ENCODE data around the gene SLC17A9. TPM values are rescaled to one million over a fixed set of nuclear protein-coding genes. Genes with fewer than 3 reads are reported as not detected.

Gene SLC17A9
- total and polyA plus RNA-seq, 12 donors, result 0.17 to 69.1 (median 2.9) TPM

DNA sequence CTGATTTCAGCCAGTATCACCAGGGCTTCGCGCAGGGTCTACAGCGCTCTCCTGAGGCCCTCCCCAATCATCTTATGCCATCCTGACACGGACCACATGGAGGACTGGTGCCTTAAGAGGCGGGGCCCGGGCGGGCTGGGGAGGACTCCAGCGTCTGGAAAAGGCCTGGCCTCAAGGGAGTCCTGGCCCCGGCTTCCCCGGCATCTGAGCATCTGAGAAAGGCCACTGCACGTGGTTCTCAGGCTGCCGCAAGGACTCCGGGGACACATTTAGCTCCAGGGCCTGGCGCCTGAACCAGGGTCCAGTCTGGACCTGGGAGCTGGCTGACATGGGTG lies 32.9 kb downstream of the SLC17A9 start:
- no peak overlapping the region for H3K27ac ChIP-seq
- TF ChIP-seq POLR2A (IDR thresholded peaks at IDR 0.05) (no peak), CTCF (IDR thresholded peaks at IDR 0.05) (no peak)
- intact Hi-C loops (cut with DNase I), result no loop called here
- H3K36me3 ChIP-seq (replicated peaks in 1 of 2), result no peaks in the 10 kb centered on the region
- 66 to 81% (median 76%) methylated on average over 8 to 14 of the region's 14 CpGs; no CpG with 5 or more reads in 1 of the 4 donors for WGBS, 4 donors
- H3K4me3 ChIP-seq, result no peak overlapping the region
- H3K27me3 ChIP-seq, result peaks cover 20% of the 10 kb centered on the region
- H3K4me1 ChIP-seq (replicated peaks in 1 of 2), result no peaks in the 10 kb centered on the region
- no peaks in the 10 kb centered on the region for H3K9me3 ChIP-seq (replicated peaks in 1 of 3)
- DNase-seq, result no peak

DNA sequence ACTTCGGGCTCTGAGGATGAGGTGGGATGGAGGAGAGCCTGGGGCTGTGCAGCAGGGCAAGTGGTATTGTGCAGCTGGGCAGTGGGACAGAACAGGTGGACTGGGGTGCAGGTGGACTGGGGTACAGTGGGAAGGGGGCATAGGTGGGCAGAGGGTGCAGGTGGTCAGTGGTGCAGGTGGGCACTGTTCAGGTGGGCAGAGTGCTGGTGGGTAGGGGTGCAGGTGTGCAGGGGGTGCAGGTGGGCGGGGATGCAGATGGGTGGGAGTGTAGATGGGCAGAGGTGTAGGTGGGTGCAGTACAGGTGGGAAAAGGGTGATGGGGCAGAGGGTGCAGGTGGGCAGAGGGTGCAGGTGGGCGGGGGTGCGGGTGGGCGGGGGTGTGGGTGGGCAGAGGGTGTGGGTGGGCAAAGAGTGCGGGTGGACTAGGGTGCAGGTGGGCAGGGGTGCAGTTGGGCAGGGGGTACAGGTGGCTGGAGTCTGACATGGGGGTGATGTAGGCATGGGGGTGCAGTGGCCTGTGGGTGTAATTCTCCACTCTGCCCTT lies 33.8 kb downstream of the SLC17A9 start:
- Histone ChIP-seq H3K4me3 (no peak overlapping the region), H3K27me3 (peaks cover 14% of the 10 kb centered on the region), H3K4me1 (replicated peaks in 1 of 2) (no peaks in the 10 kb centered on the region), H3K36me3 (replicated peaks in 1 of 2) (no peaks in the 10 kb centered on the region), H3K9me3 (replicated peaks in 1 of 3) (no peaks in the 10 kb centered on the region), H3K27ac (no peak overlapping the region)
- DNase-seq, result no peak
- no peak for TF ChIP-seq CTCF (IDR thresholded peaks at IDR 0.05)
- TF ChIP-seq POLR2A (IDR thresholded peaks at IDR 0.05), result no peak
- WGBS, 4 donors, result 68 to 96% (median 74%) methylated on average over 5 to 6 of the region's 6 CpGs
- intact Hi-C loops (cut with DNase I), result no loop called here

DNA sequence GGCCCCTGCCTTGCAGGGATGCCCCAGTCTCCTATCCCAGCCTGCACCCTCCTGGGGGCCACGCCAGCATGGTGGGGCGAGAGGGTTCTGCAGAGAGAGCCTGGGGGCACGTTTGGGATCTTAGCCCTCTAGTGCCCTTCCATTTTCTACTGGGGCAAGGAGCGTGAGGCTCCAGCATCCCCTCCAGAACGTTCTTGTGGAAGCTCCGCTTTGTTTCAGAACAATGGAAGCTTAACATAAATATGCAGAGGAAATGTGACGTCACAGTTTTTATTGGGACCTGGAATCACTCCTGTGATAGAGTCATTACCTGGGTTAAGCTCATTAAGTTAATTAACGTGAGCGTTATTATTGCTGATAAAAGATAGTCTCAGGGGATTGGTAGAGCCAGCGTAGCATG lies 34.6 kb downstream of the SLC17A9 start:
- Histone ChIP-seq H3K27me3 (peaks cover 8% of the 10 kb centered on the region), H3K27ac (no peak overlapping the region), H3K4me1 (replicated peaks in 1 of 2) (no peaks in the 10 kb centered on the region), H3K36me3 (replicated peaks in 1 of 2) (no peaks in the 10 kb centered on the region), H3K9me3 (replicated peaks in 1 of 3) (no peaks in the 10 kb centered on the region), H3K4me3 (no peak overlapping the region)
- intact Hi-C loops (cut with DNase I), result no loop called here
- TF ChIP-seq CTCF (IDR thresholded peaks at IDR 0.05) (no peak), POLR2A (IDR thresholded peaks at IDR 0.05) (no peak)
- 40 to 61% (median 51%) methylated on average over 8 to 10 of the region's 10 CpGs for WGBS, 4 donors
- DNase-seq, result no peak

DNA sequence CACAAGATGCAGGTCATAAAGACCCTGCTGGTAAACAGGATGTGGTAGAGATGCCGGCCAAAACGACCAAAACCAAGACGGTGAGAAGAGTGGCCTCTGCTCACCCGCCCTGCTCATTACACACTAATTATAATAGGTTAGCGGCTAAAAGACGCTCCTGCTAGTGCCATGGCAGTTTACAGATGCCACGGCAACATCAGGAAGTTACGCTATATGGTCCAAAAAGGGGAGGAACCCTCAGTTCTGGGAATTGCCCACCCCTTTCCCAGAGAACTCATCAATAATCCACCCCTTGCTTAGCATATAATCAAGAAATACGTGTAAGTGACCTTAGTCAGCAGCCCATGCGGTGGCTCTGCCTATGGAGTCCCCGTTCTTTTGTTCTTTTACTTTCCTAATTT lies 36.7 kb downstream of the SLC17A9 start:
- Histone ChIP-seq H3K36me3 (replicated peaks in 1 of 2) (no peaks in the 10 kb centered on the region), H3K9me3 (replicated peaks in 1 of 3) (no peaks in the 10 kb centered on the region), H3K27me3 (no peaks in the 10 kb centered on the region), H3K4me3 (no peak overlapping the region), H3K27ac (no peak overlapping the region), H3K4me1 (replicated peaks in 1 of 2) (no peaks in the 10 kb centered on the region)
- WGBS, 4 donors, result 57 to 71% (median 60%) methylated on average over 11 of the region's 11 CpGs
- TF ChIP-seq CTCF (IDR thresholded peaks at IDR 0.05), result no peak
- intact Hi-C loops (cut with DNase I), result no loop called here
- no peak for DNase-seq

All from adrenal gland (tissue), 12 donors.